ENCODE data around the gene NPAS3.

DNA sequence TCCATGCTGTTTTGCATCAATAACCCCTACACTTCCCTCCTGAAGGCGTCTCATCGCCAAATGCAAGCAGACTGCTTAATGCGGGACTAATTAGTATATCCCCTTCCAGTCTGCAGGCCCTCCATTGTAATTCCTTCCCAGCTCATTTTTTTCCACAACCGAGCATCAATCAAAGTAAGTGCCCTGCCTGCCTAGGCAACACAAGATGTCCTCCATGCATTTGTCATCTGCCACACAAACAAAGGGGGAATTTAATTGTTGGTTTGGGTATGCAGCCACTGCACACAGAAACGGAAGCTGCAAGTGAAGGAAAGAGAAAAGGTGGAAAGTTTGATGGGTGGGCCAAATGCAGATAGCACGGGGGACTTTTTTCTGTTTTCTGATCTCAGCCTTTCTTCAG is 844.2 kb downstream of the NPAS3 start:
- TF ChIP-seq, protein P1, sequence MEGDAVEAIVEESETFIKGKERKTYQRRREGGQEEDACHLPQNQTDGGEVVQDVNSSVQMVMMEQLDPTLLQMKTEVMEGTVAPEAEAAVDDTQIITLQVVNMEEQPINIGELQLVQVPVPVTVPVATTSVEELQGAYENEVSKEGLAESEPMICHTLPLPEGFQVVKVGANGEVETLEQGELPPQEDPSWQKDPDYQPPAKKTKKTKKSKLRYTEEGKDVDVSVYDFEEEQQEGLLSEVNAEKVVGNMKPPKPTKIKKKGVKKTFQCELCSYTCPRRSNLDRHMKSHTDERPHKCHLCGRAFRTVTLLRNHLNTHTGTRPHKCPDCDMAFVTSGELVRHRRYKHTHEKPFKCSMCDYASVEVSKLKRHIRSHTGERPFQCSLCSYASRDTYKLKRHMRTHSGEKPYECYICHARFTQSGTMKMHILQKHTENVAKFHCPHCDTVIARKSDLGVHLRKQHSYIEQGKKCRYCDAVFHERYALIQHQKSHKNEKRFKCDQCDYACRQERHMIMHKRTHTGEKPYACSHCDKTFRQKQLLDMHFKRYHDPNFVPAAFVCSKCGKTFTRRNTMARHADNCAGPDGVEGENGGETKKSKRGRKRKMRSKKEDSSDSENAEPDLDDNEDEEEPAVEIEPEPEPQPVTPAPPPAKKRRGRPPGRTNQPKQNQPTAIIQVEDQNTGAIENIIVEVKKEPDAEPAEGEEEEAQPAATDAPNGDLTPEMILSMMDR (IDR thresholded peaks at IDR 0.05), result no peak
- no peak for TF ChIP-seq POLR2A (IDR thresholded peaks at IDR 0.05)
